ENCODE data around the gene PTOV1. TPM values are rescaled to one million over a fixed set of nuclear protein-coding genes. Genes with fewer than 3 reads are reported as not detected.

The PTOV1 gene
- total and polyA plus RNA-seq, 2 of the 13 experiments (the other 11 are each of a cell fraction or from before 2014, with no cell fraction given): 63.5 to 68.5 TPM

GRCh38 chr19:49866933-49867782 lies 16.2 kb downstream of the PTOV1 start, which contains the start of gene PNKP (continued):
- TF ChIP-seq ATF7 (IDR thresholded peaks at IDR 0.05) (no peak), ATF7 (CRISPR knock-in tag; IDR thresholded peaks at IDR 0.05) (no peak), ZHX2 (IDR thresholded peaks at IDR 0.05; ENCODE audit: low read depth) (no peak), ZHX2 (CRISPR knock-in tag; IDR thresholded peaks at IDR 0.05; ENCODE audit: borderline replicate concordance) (no peak), NCOA5 (CRISPR knock-in tag; IDR thresholded peaks at IDR 0.05) (no peak), KDM1A (CRISPR knock-in tag; IDR thresholded peaks at IDR 0.05) (no peak), TAF15 (IDR thresholded peaks at IDR 0.05; ENCODE audit: low read depth, low read length, poor library complexity, severe bottlenecking) (no peak), NKX3-1 (CRISPR knock-in tag; IDR thresholded peaks at IDR 0.05) (no peak), SMAD3 (CRISPR knock-in tag; IDR thresholded peaks at IDR 0.05) (no peak; the same call in 1 of the 2 replicates), ZNF276 (CRISPR knock-in tag; IDR thresholded peaks at IDR 0.05; ENCODE audit: low read depth) (no peak), RNF2 (conservative IDR thresholded peaks at IDR 0.05; ENCODE audit: low read depth) (0 out of 2 replicates have a peak, but pooled peaks have one; percentile 24), KAT8 (CRISPR knock-in tag; IDR thresholded peaks at IDR 0.05) (peak; percentile 92), ZNF451 (CRISPR knock-in tag; IDR thresholded peaks at IDR 0.05) (peak; percentile 79; the same call in 1 of the 2 replicates), GTF2F1 (IDR thresholded peaks at IDR 0.05; ENCODE audit: low read length) (no peak), HNRNPUL1 (IDR thresholded peaks at IDR 0.05; ENCODE audit: low read depth, low read length) (no peak), AFF4 (CRISPR knock-in tag; IDR thresholded peaks at IDR 0.05) (no peak), BRF2 (CRISPR knock-in tag; IDR thresholded peaks at IDR 0.05) (no peak)

All from HepG2 (cell line).